B cell (primary cell): ENCODE measurements around the gene ZNF282. TPM values are rescaled to one million over a fixed set of nuclear protein-coding genes. Genes with fewer than 3 reads are reported as not detected.
A peak's percentile ranks its signal among the peaks of the same experiment; 100 is the strongest.

Experiments used
- ATAC-seq: fragments of 200-7000 bp; cut with Tn5 transposase; one replicate; pipeline ENCODE4 v1.10.0; 2021; ENCODE audit warnings: low read depth, mild to moderate bottlenecking, moderate number of reproducible peaks, moderate library complexity
- CTCF ChIA-PET: fragments of 350-600 bp; sonication (Branson Sonifier 250); formaldehyde crosslinking; loops from one replicate; lab custom pipeline; 2021; ENCODE audit warnings: antibody characterized with exemption, inconsistent platforms; lab: Charles Lee
- POLR2A ChIA-PET: fragments of 350-600 bp; sonication (Branson Sonifier 250); formaldehyde crosslinking; loops from one replicate; lab custom pipeline; 2021; ENCODE audit warnings: antibody characterized with exemption; lab: Charles Lee
- DNase-seq: peaks from one replicate; pipeline ENCODE4 v3.0.0; 2013
- H2AFZ ChIP-seq: 2 replicates; pipeline ENCODE4 v1.6.1; 2012; ENCODE audit warnings: mild to moderate bottlenecking, low read depth, low read length; ENCODE audit not compliant: insufficient read depth, poor library complexity, severe bottlenecking
- H3K27ac ChIP-seq, 2 donors: 1 replicate in 1 of 2; 2 replicates in 1 of 2; pipeline ENCODE4 v1.5.1; 2012 to 2013; ENCODE audit warnings: low read length in 2 of 2, mild to moderate bottlenecking in 2 of 2, moderate library complexity in 1 of 2
- H3K27me3 ChIP-seq, 4 experiments: fragments of 200-600 bp in 1 of 4; sonication (generic) in 1 of 4; replicated peaks in 1 of 4; 1 replicate in 2 of 4; 2 replicates in 2 of 4; pipeline versions ENCODE4 v1.6.1 to v1.7.0; 2013 to 2016; ENCODE audit warnings: low read length in 3 of 4, mild to moderate bottlenecking in 2 of 4, mixed read lengths in 1 of 4, moderate library complexity in 1 of 4; ENCODE audit not compliant: insufficient read depth in 4 of 4, control insufficient read depth in 3 of 4; ENCODE audit errors: control extremely low read depth in 1 of 4
- H3K36me3 ChIP-seq, 2 experiments: replicated peaks in 1 of 2; 1 replicate in 1 of 2; 2 replicates in 1 of 2; pipeline versions ENCODE4 v1.6.1 to v1.7.1; 2013; ENCODE audit warnings: low read length in 1 of 2; ENCODE audit not compliant: insufficient read depth in 2 of 2, control insufficient read depth in 1 of 2; ENCODE audit errors: control extremely low read depth in 1 of 2, extremely low read depth in 1 of 2
- H3K4me1 ChIP-seq, 2 donors: fragments of 200-600 bp in 1 of 2; sonication (generic) in 1 of 2; 1 replicate in 1 of 2; 2 replicates in 1 of 2; pipeline versions ENCODE4 v1.5.1 to v1.6.1; 2013 to 2017; ENCODE audit warnings: low read length in 2 of 2; ENCODE audit not compliant: control insufficient read depth in 2 of 2, insufficient read depth in 2 of 2
- H3K4me2 ChIP-seq: replicated peaks from 2 replicates; pipeline ENCODE3; 2012; ENCODE audit warnings: mild to moderate bottlenecking, low read depth, low read length; ENCODE audit not compliant: poor library complexity, severe bottlenecking
- H3K4me3 ChIP-seq, 5 experiments: fragments of 200-600 bp in 1 of 5; sonication (generic) in 1 of 5; 1 replicate in 3 of 5; 2 replicates in 2 of 5; pipeline versions ENCODE4 v1.5.1 to v1.7.0; 2011 to 2016; ENCODE audit warnings: low read length in 4 of 5, mild to moderate bottlenecking in 4 of 5, low read depth in 2 of 5, control low read depth in 1 of 5, moderate library complexity in 1 of 5; ENCODE audit not compliant: insufficient read depth in 1 of 5; ENCODE audit errors: control extremely low read depth in 1 of 5, extremely low read depth in 1 of 5
- H3K79me2 ChIP-seq: fragments of 200-600 bp; sonication (generic); one replicate; pipeline ENCODE4 v1.6.0; 2016; ENCODE audit warnings: low read length; ENCODE audit not compliant: control insufficient read depth, insufficient read depth
- H3K9ac ChIP-seq: fragments of 200-600 bp; sonication (generic); 2 replicates; pipeline ENCODE4 v1.6.1; 2017; ENCODE audit warnings: mild to moderate bottlenecking, low read length, moderate library complexity
- H3K9me3 ChIP-seq, 3 donors: one replicate each; pipeline versions ENCODE4 v1.6.1 to v1.7.1; 2013; ENCODE audit warnings: low read length in 2 of 3; ENCODE audit not compliant: control insufficient read depth in 2 of 3, insufficient read depth in 1 of 3; ENCODE audit errors: control extremely low read depth in 1 of 3
- H4K20me1 ChIP-seq: 2 replicates; pipeline ENCODE4 v1.6.0; 2012; ENCODE audit warnings: mild to moderate bottlenecking, low read length; ENCODE audit not compliant: insufficient read depth, control insufficient read depth, poor library complexity, severe bottlenecking
- H3K27ac Mint-ChIP-seq: one replicate; pipeline ENCODE4 v1.8.0; 2021; ENCODE audit warnings: mixed read lengths
- H3K27me3 Mint-ChIP-seq: one replicate; pipeline ENCODE4 v1.8.0; 2021; ENCODE audit warnings: mixed read lengths
- H3K4me1 Mint-ChIP-seq: one replicate; pipeline ENCODE4 v1.8.0; 2021; ENCODE audit warnings: mixed read lengths
- H3K4me3 Mint-ChIP-seq: one replicate; pipeline ENCODE4 v1.8.0; 2021; ENCODE audit warnings: mixed read lengths
- H3K9me3 Mint-ChIP-seq: one replicate; pipeline ENCODE4 v1.8.0; 2022; ENCODE audit warnings: mixed read lengths; ENCODE audit not compliant: insufficient read depth
- EZH2 ChIP-seq: IDR thresholded peaks from 2 replicates; pipeline ENCODE4 v1.6.1; 2012; ENCODE audit warnings: borderline replicate concordance, low read depth, mild to moderate bottlenecking, moderate library complexity, low read length; ENCODE audit not compliant: insufficient read depth, poor library complexity, severe bottlenecking
- WGBS: methylation state at CpG from one replicate; pipeline ENCODE4 v1.1.5; 2013; ENCODE audit warnings: missing lambda C conversion rate; ENCODE audit not compliant: insufficient coverage; 5-methylcytosine and 5-hydroxymethylcytosine counted together
- intact Hi-C: fragments of 100-400 bp; cut with micrococcal nuclease; formaldehyde crosslinking; loops from one replicate; pipeline ENCODE4 v1.10.0; 2022
- polyA plus RNA-seq: library from polyadenylated mRNA; depleted of rRNA; stranded (reverse); fragments of >200 nt; gene quantifications from 2 replicates; pipeline ENCODE4 v1.2.3, GENCODE V29; 2012
- total RNA-seq, 2 donors: library from RNA; stranded (reverse); fragments of 120-200 nt in 1 of 2; gene quantifications; 1 replicate in 1 of 2; 2 replicates in 1 of 2; pipeline versions ENCODE4 v1.2.3 to v1.2.4, GENCODE V29; 2013 to 2022
- TF ChIP-seq, protein P1 (sequence below): fragments of 200-600 bp; IDR thresholded peaks from one replicate; pipeline ENCODE4 v1.8.0; 2022; ENCODE audit warnings: antibody characterized with exemption, mild to moderate bottlenecking

The ZNF282 gene
- total and polyA plus RNA-seq, 2 donors (not counting 1 experiment from before 2014, with no cell fraction given): 8.3 to 25.7 TPM

DNA sequence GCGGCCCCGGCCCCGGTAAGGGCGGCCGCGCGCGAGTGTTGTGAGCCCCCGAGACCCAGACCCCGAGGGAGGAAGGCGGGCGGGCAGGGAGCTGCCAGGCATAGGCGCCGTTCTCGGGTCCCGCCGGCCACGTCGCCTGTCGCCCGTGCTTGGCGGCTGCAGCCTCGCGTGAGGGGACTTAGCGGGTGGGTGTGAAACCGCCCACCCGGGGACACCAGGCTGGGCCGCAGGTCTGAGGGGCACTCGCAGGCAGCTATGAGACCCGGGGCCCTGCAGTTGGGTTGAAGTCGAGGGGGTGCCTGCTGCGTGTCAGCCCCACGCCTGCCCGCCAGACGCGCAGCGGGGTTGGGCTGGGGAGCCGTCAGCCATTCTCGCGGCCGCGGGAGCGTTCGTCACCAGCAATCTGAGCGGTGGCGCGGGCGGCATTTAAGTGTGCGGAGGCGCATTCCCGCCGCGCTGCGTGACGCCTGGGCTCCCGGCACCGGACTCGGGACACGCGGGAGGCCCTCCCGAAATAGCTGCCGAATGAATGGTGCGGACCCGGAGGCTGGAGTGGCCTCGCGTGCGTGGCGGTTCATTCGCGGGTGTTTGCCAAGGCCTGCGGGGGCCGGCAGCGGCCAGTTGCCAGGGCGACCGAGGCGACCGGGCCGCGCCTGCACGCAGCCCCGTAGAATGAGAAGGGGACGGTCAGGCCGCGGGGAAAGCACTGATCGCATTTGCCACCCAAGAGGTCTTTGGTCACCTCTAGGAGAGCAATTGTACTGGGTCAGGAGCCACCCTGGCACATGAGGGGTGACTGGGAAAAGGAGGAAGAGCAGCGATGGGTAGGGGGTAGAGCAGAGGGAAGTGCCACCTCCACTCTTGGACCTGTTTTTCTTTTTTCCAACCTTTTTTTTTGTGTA is 47.3 kb upstream of the ZNF282 start:
- Histone ChIP-seq H3K36me3 (no peaks in the 10 kb centered on the region), H3K27ac (peak overlapping the region; percentile 46 to 83), H3K27me3 (no peaks in the 10 kb centered on the region), H3K79me2 (peaks cover 61% of the 10 kb centered on the region), H3K4me2 (peak overlapping the region; percentile 91), H3K9ac (peak overlapping the region; percentile 78), H4K20me1 (peaks cover 41% of the 10 kb centered on the region), H3K4me1 (peaks cover 22 to 30% of the 10 kb centered on the region in 2 donors), H3K9me3 (peaks cover 0 to 4% (median 0%) of the 10 kb centered on the region in 3 donors), H3K4me3 (peak overlapping the region; percentile 48 to 80 (median 76)), H2AFZ (peak overlapping the region; percentile 92)
- WGBS: under 1% methylated on average over 85 of the region's 86 CpGs
- intact Hi-C loops: loop anchor here (1.0 to 10.0 kb wide), 14 partner anchors 22 to 567 kb away; partner anchors contain the start of genes PDIA4, ZNF212, ZNF282 and ZNF425
- no peak for TF ChIP-seq EZH2
- TF ChIP-seq, protein P1, sequence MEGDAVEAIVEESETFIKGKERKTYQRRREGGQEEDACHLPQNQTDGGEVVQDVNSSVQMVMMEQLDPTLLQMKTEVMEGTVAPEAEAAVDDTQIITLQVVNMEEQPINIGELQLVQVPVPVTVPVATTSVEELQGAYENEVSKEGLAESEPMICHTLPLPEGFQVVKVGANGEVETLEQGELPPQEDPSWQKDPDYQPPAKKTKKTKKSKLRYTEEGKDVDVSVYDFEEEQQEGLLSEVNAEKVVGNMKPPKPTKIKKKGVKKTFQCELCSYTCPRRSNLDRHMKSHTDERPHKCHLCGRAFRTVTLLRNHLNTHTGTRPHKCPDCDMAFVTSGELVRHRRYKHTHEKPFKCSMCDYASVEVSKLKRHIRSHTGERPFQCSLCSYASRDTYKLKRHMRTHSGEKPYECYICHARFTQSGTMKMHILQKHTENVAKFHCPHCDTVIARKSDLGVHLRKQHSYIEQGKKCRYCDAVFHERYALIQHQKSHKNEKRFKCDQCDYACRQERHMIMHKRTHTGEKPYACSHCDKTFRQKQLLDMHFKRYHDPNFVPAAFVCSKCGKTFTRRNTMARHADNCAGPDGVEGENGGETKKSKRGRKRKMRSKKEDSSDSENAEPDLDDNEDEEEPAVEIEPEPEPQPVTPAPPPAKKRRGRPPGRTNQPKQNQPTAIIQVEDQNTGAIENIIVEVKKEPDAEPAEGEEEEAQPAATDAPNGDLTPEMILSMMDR: no peak
- Mint-ChIP-seq H3K27ac (peak overlapping the region; percentile 84), H3K4me3 (peak overlapping the region; percentile 93), H3K27me3 (no peaks in the 10 kb centered on the region), H3K9me3 (no peaks in the 10 kb centered on the region), H3K4me1 (peaks cover 32% of the 10 kb centered on the region)
- ChIA-PET POLR2A (interaction anchor here (0.5 to 2.5 kb wide), 5 partner anchors 9 to 119 kb away, joined by 3 to 42 read pairs (median 4); partner anchors contain the start of genes ZNF425, ZNF783 and ZNF786), CTCF (interaction anchor here (0.6 to 4.0 kb wide), 17 partner anchors 9 to 313 kb away, joined by 3 to 70 read pairs (median 5); partner anchors contain the start of genes ZNF282, ZNF425, ZNF777 and ZNF783)
- ATAC-seq: peak; percentile 12
- DNase-seq: no peak
